ENCODE results near the gene IGSF9B. TPM values are rescaled to one million over a fixed set of nuclear protein-coding genes. Genes with fewer than 3 reads are reported as not detected.

The IGSF9B gene
- total and polyA plus RNA-seq, 10 of the 15 experiments (the other 5 are each of a cell fraction or from before 2014, with no cell fraction given), result 0.03 to 3.7 (median 0.20) TPM; not detected in 2

DNA sequence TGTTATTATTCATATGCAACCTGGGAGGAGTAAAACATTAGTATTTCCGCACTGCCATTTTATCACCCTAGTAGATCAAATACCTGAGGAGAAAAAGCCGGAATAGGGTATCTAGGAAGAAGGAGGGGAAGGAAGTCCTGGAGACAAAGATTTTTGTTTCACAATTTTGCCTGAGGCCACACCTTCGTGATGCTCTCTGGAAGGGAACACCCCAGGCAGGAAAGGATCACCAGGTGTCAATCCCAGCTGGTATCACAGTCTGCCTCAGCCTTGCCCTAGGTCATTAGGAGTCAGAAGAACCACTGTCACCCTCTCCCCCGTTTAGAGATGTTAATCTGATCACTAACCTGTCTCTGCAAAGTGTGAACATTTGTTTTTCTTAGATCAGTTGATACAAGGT is 35.4 kb upstream of the IGSF9B start:
- Histone ChIP-seq H3K27me3 (replicated peaks in 1 of 2; ENCODE audit: control insufficient read depth in 2 of 2, insufficient read depth in 2 of 2, low read length in 1 of 2) (peaks cover 0 to 1% of the 10 kb centered on the region in 2 experiments; a peak in 1 of 4 replicates), H4K20me1 (ENCODE audit: control insufficient read depth, insufficient read depth) (no peaks in the 10 kb centered on the region), H3K36me3 (ENCODE audit: control insufficient read depth in 2 of 2, insufficient read depth in 2 of 2, low read length in 1 of 2) (no peaks in the 10 kb centered on the region), H3K9ac (ENCODE audit: control insufficient read depth, insufficient read depth, low read length) (no peak overlapping the region), H2AFZ (ENCODE audit: control insufficient read depth, low read depth, low read length) (no peak overlapping the region), H3K4me1 (ENCODE audit: control insufficient read depth, insufficient read depth, low read length) (no peaks in the 10 kb centered on the region), H3K4me2 (ENCODE audit: control insufficient read depth, insufficient read depth) (no peak overlapping the region), H3K9me3 (replicated peaks; ENCODE audit: control insufficient read depth, insufficient read depth, low read length) (no peaks in the 10 kb centered on the region), H3K27ac (ENCODE audit: control insufficient read depth, insufficient read depth) (no peak overlapping the region), H3K79me2 (ENCODE audit: control insufficient read depth, insufficient read depth, low read length) (no peaks in the 10 kb centered on the region), H3K4me3 (no peak overlapping the region)
- FAIRE-seq, result no peak
- no TSS peak for BruUV-seq (replicated peaks)
- intact Hi-C loops (cut with micrococcal nuclease; ENCODE audit: unreplicated experiment) (no loop called here), in situ Hi-C loops (cut with MboI) (no loop called here)
- ChIA-PET CTCF (no interaction called here), POLR2A (no interaction called here), SMC1A (ENCODE audit: uncharacterized antibody, unreplicated experiment) (no interaction called here), RAD21 (ENCODE audit: unreplicated experiment) (no interaction called here)
- no peak for ATAC-seq
- TF ChIP-seq POU2F2 (IDR thresholded peaks at IDR 0.05; ENCODE audit: borderline replicate concordance, low read depth, low read length) (no peak), ATF7 (IDR thresholded peaks at IDR 0.05; ENCODE audit: low read depth) (no peak), NR2C2 (IDR thresholded peaks at IDR 0.05; ENCODE audit: borderline replicate concordance, control insufficient read depth, insufficient read length, low read depth) (no peak), PAX8 (IDR thresholded peaks at IDR 0.05) (no peak), NFYB (IDR thresholded peaks at IDR 0.05; ENCODE audit: insufficient read depth, low read depth, low read length) (no peak), EZH2 (IDR thresholded peaks at IDR 0.05; ENCODE audit: borderline replicate concordance, control insufficient read depth, low read depth, low read length) (no peak)
- TF ChIP-seq, protein P1, sequence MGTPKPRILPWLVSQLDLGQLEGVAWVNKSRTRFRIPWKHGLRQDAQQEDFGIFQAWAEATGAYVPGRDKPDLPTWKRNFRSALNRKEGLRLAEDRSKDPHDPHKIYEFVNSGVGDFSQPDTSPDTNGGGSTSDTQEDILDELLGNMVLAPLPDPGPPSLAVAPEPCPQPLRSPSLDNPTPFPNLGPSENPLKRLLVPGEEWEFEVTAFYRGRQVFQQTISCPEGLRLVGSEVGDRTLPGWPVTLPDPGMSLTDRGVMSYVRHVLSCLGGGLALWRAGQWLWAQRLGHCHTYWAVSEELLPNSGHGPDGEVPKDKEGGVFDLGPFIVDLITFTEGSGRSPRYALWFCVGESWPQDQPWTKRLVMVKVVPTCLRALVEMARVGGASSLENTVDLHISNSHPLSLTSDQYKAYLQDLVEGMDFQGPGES (IDR thresholded peaks at IDR 0.05), result no peak
- TF ChIP-seq, protein P2, sequence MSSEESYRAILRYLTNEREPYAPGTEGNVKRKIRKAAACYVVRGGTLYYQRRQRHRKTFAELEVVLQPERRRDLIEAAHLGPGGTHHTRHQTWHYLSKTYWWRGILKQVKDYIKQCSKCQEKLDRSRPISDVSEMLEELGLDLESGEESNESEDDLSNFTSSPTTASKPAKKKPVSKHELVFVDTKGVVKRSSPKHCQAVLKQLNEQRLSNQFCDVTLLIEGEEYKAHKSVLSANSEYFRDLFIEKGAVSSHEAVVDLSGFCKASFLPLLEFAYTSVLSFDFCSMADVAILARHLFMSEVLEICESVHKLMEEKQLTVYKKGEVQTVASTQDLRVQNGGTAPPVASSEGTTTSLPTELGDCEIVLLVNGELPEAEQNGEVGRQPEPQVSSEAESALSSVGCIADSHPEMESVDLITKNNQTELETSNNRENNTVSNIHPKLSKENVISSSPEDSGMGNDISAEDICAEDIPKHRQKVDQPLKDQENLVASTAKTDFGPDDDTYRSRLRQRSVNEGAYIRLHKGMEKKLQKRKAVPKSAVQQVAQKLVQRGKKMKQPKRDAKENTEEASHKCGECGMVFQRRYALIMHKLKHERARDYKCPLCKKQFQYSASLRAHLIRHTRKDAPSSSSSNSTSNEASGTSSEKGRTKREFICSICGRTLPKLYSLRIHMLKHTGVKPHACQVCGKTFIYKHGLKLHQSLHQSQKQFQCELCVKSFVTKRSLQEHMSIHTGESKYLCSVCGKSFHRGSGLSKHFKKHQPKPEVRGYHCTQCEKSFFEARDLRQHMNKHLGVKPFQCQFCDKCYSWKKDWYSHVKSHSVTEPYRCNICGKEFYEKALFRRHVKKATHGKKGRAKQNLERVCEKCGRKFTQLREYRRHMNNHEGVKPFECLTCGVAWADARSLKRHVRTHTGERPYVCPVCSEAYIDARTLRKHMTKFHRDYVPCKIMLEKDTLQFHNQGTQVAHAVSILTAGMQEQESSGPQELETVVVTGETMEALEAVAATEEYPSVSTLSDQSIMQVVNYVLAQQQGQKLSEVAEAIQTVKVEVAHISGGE (CRISPR knock-in tag; IDR thresholded peaks at IDR 0.05), result no peak
- 28% methylated on average over 4 of the region's 4 CpGs for WGBS (ENCODE audit: insufficient coverage, insufficient replicate concordance, low lambda C conversion rate, missing lambda C conversion rate)
- no peak for DNase-seq (ENCODE audit: low read depth, low spot score)
